ENCODE measurements around the gene CISH. TPM values are rescaled to one million over a fixed set of nuclear protein-coding genes. Genes with fewer than 3 reads are reported as not detected.

CISH gene
- total RNA-seq, 2 donors from 2014 or later, result 28.3 to 63.4 TPM

- Mint-ChIP-seq H3K27ac (peak overlapping the region; percentile 81), H3K4me3 (no peak overlapping the region), H3K36me3 (ENCODE audit: low read depth) (no peaks in the 10 kb centered on the region), H3K4me1 (peaks cover 9% of the 10 kb centered on the region), H3K27me3 (no peaks in the 10 kb centered on the region)
- H3K9me3 ChIP-seq (ENCODE audit: control insufficient read depth, low read length, poor library complexity, severe bottlenecking), result no peaks in the 10 kb centered on the region
- DNase-seq (no peak), ATAC-seq (no peak)
Observed at GRCh38 chr3:50650018-50650417, 38.4 kb upstream of the CISH start.

- Mint-ChIP-seq H3K36me3 (ENCODE audit: low read depth) (peaks cover under 1% of the 10 kb centered on the region), H3K4me3 (no peak overlapping the region), H3K4me1 (peaks cover 4% of the 10 kb centered on the region), H3K27ac (peak overlapping the region; percentile 81), H3K27me3 (no peaks in the 10 kb centered on the region)
- DNase-seq, result no peak
- no peaks in the 10 kb centered on the region for H3K9me3 ChIP-seq (ENCODE audit: control insufficient read depth, low read length, poor library complexity, severe bottlenecking)
- no peak for ATAC-seq
Observed at GRCh38 chr3:50649451-50649931, 37.9 kb upstream of the CISH start.

DNA sequence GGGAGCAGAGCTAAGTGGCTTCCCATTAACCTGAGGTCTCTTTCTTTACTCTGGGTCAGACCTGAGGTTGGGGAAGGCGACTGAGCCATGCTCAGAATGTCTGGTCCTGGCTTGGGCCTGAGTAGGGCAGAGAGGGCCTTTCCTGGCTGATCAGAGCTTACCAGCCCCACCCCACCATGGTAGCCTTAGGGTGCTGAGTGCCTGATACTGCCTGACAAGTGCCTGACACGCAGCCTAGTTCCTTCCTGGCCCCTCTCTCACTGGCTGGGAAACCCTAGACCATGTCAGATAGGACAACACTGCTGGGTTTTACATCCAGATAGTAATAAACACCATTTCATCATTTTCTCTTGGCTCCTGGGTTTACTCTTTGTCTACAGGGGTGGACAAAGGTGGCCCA is 37.4 kb upstream of the CISH start:
- Mint-ChIP-seq H3K27me3 (no peaks in the 10 kb centered on the region), H3K36me3 (ENCODE audit: low read depth) (peaks cover 3% of the 10 kb centered on the region), H3K27ac (no peak overlapping the region), H3K4me1 (peaks cover 4% of the 10 kb centered on the region), H3K4me3 (no peak overlapping the region)
- H3K9me3 ChIP-seq (ENCODE audit: control insufficient read depth, low read length, poor library complexity, severe bottlenecking), result no peaks in the 10 kb centered on the region
- DNase-seq (no peak), ATAC-seq (no peak)

DNA sequence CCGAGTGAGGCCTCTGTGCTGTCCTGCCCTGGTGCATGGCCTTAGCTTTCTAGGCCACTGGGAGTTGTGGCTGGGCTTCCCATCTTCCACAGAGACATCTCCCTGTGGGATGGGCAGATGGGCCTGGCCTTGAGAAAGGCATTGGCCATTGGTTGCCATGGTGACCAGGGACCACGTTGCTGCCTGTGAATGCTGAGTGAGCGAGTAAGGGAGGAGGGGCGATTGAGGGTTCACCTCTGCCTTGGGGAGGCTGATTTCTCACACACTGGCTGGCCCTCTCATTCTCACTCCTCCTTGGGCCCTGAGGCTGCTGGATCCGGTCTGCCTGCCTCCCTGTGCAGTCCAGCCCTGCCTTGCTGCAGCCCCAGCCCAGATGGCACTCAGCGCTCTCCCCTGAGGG is 36.7 kb upstream of the CISH start:
- H3K4me1 Mint-ChIP-seq, result peaks cover 4% of the 10 kb centered on the region
- no peaks in the 10 kb centered on the region for H3K9me3 ChIP-seq (ENCODE audit: control insufficient read depth, low read length, poor library complexity, severe bottlenecking)
- H3K4me3 Mint-ChIP-seq, result no peak overlapping the region
- ATAC-seq, result no peak
- H3K36me3 Mint-ChIP-seq (ENCODE audit: low read depth), result peaks cover 3% of the 10 kb centered on the region
- no peaks in the 10 kb centered on the region for H3K27me3 Mint-ChIP-seq
- no peak for DNase-seq
- no peak overlapping the region for H3K27ac Mint-ChIP-seq

DNA sequence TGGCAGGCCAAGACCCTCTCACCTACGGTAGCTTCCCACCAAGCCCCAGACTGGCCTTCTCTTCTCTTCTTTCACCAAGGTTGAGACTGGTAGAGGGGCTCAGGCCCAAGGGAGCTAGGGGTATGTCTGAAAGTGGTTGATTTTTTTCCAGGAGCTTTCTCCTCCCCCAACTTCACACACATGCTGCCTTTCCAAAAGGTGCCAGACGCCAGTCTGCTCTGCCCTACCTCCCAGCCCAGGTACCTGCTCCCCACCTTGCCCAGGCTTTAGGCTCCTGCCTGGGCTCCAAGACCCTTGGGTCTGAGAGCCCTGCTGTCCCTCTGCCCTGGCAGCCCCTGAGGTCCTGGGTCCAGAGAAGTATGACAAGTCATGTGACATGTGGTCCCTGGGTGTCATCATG is 33.8 kb upstream of the CISH start:
- H3K4me3 Mint-ChIP-seq, result no peak overlapping the region
- H3K27ac Mint-ChIP-seq, result peak overlapping the region; percentile 43
- no peak for DNase-seq
- ATAC-seq, result no peak
- H3K27me3 Mint-ChIP-seq, result no peaks in the 10 kb centered on the region
- peaks cover 5% of the 10 kb centered on the region for H3K4me1 Mint-ChIP-seq
- peaks cover 6% of the 10 kb centered on the region for H3K36me3 Mint-ChIP-seq (ENCODE audit: low read depth)
- no peaks in the 10 kb centered on the region for H3K9me3 ChIP-seq (ENCODE audit: control insufficient read depth, low read length, poor library complexity, severe bottlenecking)

DNA sequence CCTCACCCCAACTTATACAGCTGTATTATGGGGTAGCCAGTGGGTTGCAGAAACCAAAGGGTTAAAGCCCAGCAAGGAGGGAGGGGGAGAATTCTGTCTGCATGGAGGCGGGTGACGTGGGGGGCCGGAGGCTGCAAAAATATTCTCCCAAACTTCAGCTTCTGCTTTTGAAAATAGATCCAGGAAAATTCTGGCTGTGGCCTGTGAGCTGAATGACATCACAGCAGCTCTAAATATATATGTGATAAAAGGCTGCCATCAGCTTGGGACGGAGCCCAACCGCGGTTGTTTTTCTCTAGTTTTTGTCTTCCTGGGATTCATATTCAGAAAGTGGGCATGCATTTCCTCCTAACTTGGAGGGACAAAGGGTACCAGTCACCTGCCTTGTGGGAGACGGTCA is 33.0 kb upstream of the CISH start:
- no peak for DNase-seq
- no peaks in the 10 kb centered on the region for H3K27me3 Mint-ChIP-seq
- H3K27ac Mint-ChIP-seq, result peak overlapping the region; percentile 61
- no peak for ATAC-seq
- peaks cover 6% of the 10 kb centered on the region for H3K36me3 Mint-ChIP-seq (ENCODE audit: low read depth)
- H3K4me1 Mint-ChIP-seq, result peaks cover 4% of the 10 kb centered on the region
- H3K4me3 Mint-ChIP-seq, result no peak overlapping the region
- H3K9me3 ChIP-seq (ENCODE audit: control insufficient read depth, low read length, poor library complexity, severe bottlenecking), result no peaks in the 10 kb centered on the region

- no peaks in the 10 kb centered on the region for H3K27me3 Mint-ChIP-seq
- no peak overlapping the region for H3K4me3 Mint-ChIP-seq
- DNase-seq (no peak), ATAC-seq (no peak)
- peaks cover 14% of the 10 kb centered on the region for H3K4me1 Mint-ChIP-seq
- H3K36me3 Mint-ChIP-seq (ENCODE audit: low read depth), result peaks cover 10% of the 10 kb centered on the region
- H3K27ac Mint-ChIP-seq, result no peak overlapping the region
- H3K9me3 ChIP-seq (ENCODE audit: control insufficient read depth, low read length, poor library complexity, severe bottlenecking), result no peaks in the 10 kb centered on the region
Observed at GRCh38 chr3:50642382-50642781, 30.8 kb upstream of the CISH start.

- no peak for ATAC-seq
- Mint-ChIP-seq H3K4me3 (no peak overlapping the region), H3K27ac (peak overlapping the region; percentile 29), H3K27me3 (no peaks in the 10 kb centered on the region), H3K36me3 (ENCODE audit: low read depth) (peaks cover 7% of the 10 kb centered on the region), H3K4me1 (peaks cover 29% of the 10 kb centered on the region)
- no peaks in the 10 kb centered on the region for H3K9me3 ChIP-seq (ENCODE audit: control insufficient read depth, low read length, poor library complexity, severe bottlenecking)
- no peak for DNase-seq
Observed at GRCh38 chr3:50639055-50639494, 27.5 kb upstream of the CISH start.

- H3K9me3 ChIP-seq (ENCODE audit: control insufficient read depth, low read length, poor library complexity, severe bottlenecking), result no peaks in the 10 kb centered on the region
- Mint-ChIP-seq H3K27ac (peak overlapping the region; percentile 95), H3K36me3 (ENCODE audit: low read depth) (peaks cover 7% of the 10 kb centered on the region), H3K27me3 (no peaks in the 10 kb centered on the region), H3K4me3 (no peak overlapping the region), H3K4me1 (peaks cover 40% of the 10 kb centered on the region)
- DNase-seq (no peak), ATAC-seq (no peak)
Observed at GRCh38 chr3:50637945-50638344, 26.4 kb upstream of the CISH start.

- peaks cover 7% of the 10 kb centered on the region for H3K36me3 Mint-ChIP-seq (ENCODE audit: low read depth)
- peak overlapping the region; percentile 95 for H3K27ac Mint-ChIP-seq
Observed at GRCh38 chr3:50637011-50637410, 25.4 kb upstream of the CISH start.

GRCh38 chr3:50635066-50635465 is 23.5 kb upstream of the CISH start:
- Mint-ChIP-seq H3K27ac (no peak overlapping the region), H3K4me3 (no peak overlapping the region), H3K4me1 (peaks cover 65% of the 10 kb centered on the region), H3K36me3 (ENCODE audit: low read depth) (peaks cover 4% of the 10 kb centered on the region), H3K27me3 (no peaks in the 10 kb centered on the region)
- no peak for DNase-seq
- no peak for ATAC-seq
- H3K9me3 ChIP-seq (ENCODE audit: control insufficient read depth, low read length, poor library complexity, severe bottlenecking), result no peaks in the 10 kb centered on the region

More at GRCh38 chr3:50637011-50637410, 25.4 kb upstream of the CISH start:
- H3K4me1 Mint-ChIP-seq, result peaks cover 50% of the 10 kb centered on the region
- H3K27me3 Mint-ChIP-seq, result no peaks in the 10 kb centered on the region
- no peak overlapping the region for H3K4me3 Mint-ChIP-seq
- ATAC-seq (no peak), DNase-seq (no peak)
- H3K9me3 ChIP-seq (ENCODE audit: control insufficient read depth, low read length, poor library complexity, severe bottlenecking), result no peaks in the 10 kb centered on the region

GRCh38 chr3:50633230-50633790 is 21.7 kb upstream of the CISH start:
- H3K27ac Mint-ChIP-seq, result peak overlapping the region; percentile 89
- peaks cover 71% of the 10 kb centered on the region for H3K4me1 Mint-ChIP-seq
- H3K4me3 Mint-ChIP-seq, result peak overlapping the region; percentile 9
- no peak for ATAC-seq
- H3K9me3 ChIP-seq (ENCODE audit: control insufficient read depth, low read length, poor library complexity, severe bottlenecking), result no peaks in the 10 kb centered on the region
- H3K36me3 Mint-ChIP-seq (ENCODE audit: low read depth), result peaks cover 6% of the 10 kb centered on the region
- no peaks in the 10 kb centered on the region for H3K27me3 Mint-ChIP-seq
- no peak for DNase-seq

DNA sequence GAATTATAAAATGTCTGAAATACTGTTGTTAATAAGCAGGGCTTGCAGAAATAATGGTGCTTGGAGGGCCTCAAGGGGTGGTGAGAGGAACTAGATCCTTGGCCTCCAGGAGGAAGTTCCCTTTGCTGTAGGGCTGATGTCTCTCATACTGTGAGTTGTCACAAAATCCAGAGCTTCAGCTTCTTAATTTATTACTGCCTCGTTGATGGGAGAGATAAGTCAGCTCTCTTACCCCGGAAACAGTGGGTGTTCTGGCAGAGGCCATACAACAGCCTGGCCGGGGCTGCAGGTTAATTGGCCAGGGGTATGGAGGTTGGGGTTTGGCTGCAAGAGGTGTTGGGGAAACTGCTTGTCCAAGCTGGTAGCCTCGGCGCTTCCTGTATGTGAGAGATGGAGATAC is 20.9 kb upstream of the CISH start:
- Mint-ChIP-seq H3K4me1 (peaks cover 71% of the 10 kb centered on the region), H3K36me3 (ENCODE audit: low read depth) (peaks cover 4% of the 10 kb centered on the region), H3K4me3 (peak overlapping the region; percentile 67), H3K27ac (peak overlapping the region; percentile 89), H3K27me3 (no peaks in the 10 kb centered on the region)
- peak; percentile 29 for ATAC-seq
- H3K9me3 ChIP-seq (ENCODE audit: control insufficient read depth, low read length, poor library complexity, severe bottlenecking), result no peaks in the 10 kb centered on the region
- no peak for DNase-seq

DNA sequence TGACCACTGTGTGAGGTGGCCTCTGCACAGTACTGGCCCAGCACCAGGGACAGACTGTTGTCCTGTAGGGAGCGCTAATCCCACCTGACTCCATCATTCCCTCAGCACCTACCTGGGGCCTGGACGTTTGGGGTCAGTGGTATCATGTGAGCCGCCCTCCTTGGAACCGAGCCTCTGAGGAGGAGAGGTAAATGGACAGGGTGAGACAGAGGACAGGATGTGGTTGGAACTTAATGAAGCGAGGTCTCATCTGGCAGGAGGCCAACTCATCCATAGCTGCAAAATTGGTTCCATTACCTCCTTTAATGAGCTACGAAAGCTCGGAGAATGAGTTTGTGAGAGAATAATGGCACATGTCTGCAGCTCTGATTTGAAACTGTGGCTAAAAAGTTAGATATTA is 19.3 kb upstream of the CISH start:
- Mint-ChIP-seq H3K27me3 (no peaks in the 10 kb centered on the region), H3K36me3 (ENCODE audit: low read depth) (peaks cover 4% of the 10 kb centered on the region), H3K4me1 (peaks cover 72% of the 10 kb centered on the region), H3K4me3 (peak overlapping the region; percentile 41), H3K27ac (peak overlapping the region; percentile 89)
- DNase-seq (no peak), ATAC-seq (no peak)
- H3K9me3 ChIP-seq (ENCODE audit: control insufficient read depth, low read length, poor library complexity, severe bottlenecking), result no peaks in the 10 kb centered on the region
